Fibroblast of lung (primary cell): Measurements from ENCODE around the gene SPATA2.

ENCODE experiments used
- CTCF ChIP-seq, 2 donors: IDR thresholded peaks in 1 of 2; conservative IDR thresholded peaks in 1 of 2; 1 replicate in 1 of 2; 2 replicates in 1 of 2; pipeline ENCODE4 v1.5.1; 2011 to 2012; ENCODE audit warnings: low read length in 2 of 2, control low read depth in 1 of 2, inconsistent platforms in 1 of 2, low read depth in 1 of 2, mild to moderate bottlenecking in 1 of 2
- EZH2 ChIP-seq: IDR thresholded peaks from 2 replicates; pipeline ENCODE4 v1.5.1; 2012; ENCODE audit warnings: low read length, control low read depth, mild to moderate bottlenecking; ENCODE audit errors: missing control alignments

DNA sequence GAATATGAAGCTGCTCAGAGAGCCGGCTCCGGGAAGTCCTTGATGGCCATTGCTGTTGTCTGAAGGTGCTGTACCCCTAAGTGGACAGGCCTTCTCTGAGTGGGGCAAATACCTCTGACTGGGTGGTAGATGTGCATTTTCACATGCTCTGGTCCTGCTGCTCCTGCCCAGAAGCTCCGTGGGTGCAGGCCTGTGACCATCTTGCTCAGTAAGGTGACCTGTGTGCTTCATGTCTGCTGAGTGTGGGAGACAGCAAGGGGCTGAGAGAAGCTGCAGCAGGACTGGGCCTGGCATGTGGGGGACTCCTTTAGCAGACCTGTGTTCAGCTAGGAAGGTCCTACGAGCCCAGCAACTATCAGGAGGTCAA, 5.0 kb downstream of the SPATA2 start:
- TF ChIP-seq CTCF (conservative IDR thresholded peaks at IDR 0.05 in 1 of 2, IDR thresholded peaks at IDR 0.05 in 1 of 2; ENCODE audit: low read depth in 1 of 2, low read length in 2 of 2) = no peak
- TF ChIP-seq EZH2 = no peak
